PC-3 (cell line): ENCODE measurements around the gene TSPO. TPM values are rescaled to one million over a fixed set of nuclear protein-coding genes. Genes with fewer than 3 reads are reported as not detected.

Source experiments
- ATAC-seq: fragments of 200-7000 bp; cut with Tn5 transposase; 2 replicates; pipeline ENCODE4 v1.9.1; 2020; ENCODE audit warnings: mild to moderate bottlenecking, moderate library complexity
- BruUV-seq: library from RNA; stranded (reverse); fragments of 400-500 nt; replicated peaks from 2 replicates; lab custom pipeline; 2021; lab: Mats Ljungman, UMichigan
- CTCF ChIA-PET: fragments of 300-600 bp; sonication (Branson Sonifier 250); formaldehyde crosslinking; loops from one replicate; lab custom pipeline; 2022; ENCODE audit warnings: antibody characterized with exemption; lab: Charles Lee
- POLR2A ChIA-PET: fragments of 300-600 bp; sonication (Branson Sonifier 250); formaldehyde crosslinking; loops from one replicate; lab custom pipeline; 2022; ENCODE audit warnings: antibody characterized with exemption; ENCODE audit not compliant: unreplicated experiment; lab: Charles Lee
- DNase-seq: peaks from one replicate; pipeline ENCODE4 v3.0.0-alpha.2; 2015
- H2AFZ ChIP-seq: fragments of 300-600 bp; sonication (generic); 2 replicates; pipeline ENCODE4 v1.6.0; 2016; ENCODE audit warnings: antibody characterized with exemption, low read length
- H3F3A ChIP-seq: fragments of 300-600 bp; sonication (generic); one replicate; pipeline ENCODE4 v1.6.0; 2017; ENCODE audit warnings: antibody characterized with exemption, low read length, control low read depth, mild to moderate bottlenecking; ENCODE audit not compliant: unreplicated experiment
- H3K27ac ChIP-seq: fragments of 300-600 bp; sonication (generic); 2 replicates; pipeline ENCODE4 v1.5.1; 2016; ENCODE audit warnings: mild to moderate bottlenecking, low read length
- H3K27me3 ChIP-seq: fragments of 300-600 bp; sonication (generic); 2 replicates; pipeline ENCODE4 v1.6.1; 2016; ENCODE audit warnings: low read length, mixed read lengths
- H3K36me3 ChIP-seq: fragments of 300-600 bp; sonication (generic); 2 replicates; pipeline ENCODE4 v1.6.1; 2016; ENCODE audit warnings: low read depth, mixed run types, low read length, mixed read lengths
- H3K4me1 ChIP-seq: fragments of 300-600 bp; sonication (generic); 2 replicates; pipeline ENCODE4 v1.5.1; 2016; ENCODE audit warnings: low read length; ENCODE audit not compliant: insufficient read depth
- H3K4me2 ChIP-seq: fragments of 300-600 bp; sonication (generic); 2 replicates; pipeline ENCODE4 v1.6.0; 2016; ENCODE audit warnings: low read length
- H3K4me3 ChIP-seq: fragments of 300-600 bp; sonication (generic); 2 replicates; pipeline ENCODE4 v1.5.1; 2016; ENCODE audit warnings: mild to moderate bottlenecking, low read length, mixed read lengths
- H3K79me2 ChIP-seq: fragments of 300-600 bp; sonication (generic); 2 replicates; pipeline ENCODE4 v1.6.1; 2017; ENCODE audit warnings: low read length, mixed read lengths
- H3K9ac ChIP-seq: fragments of 300-600 bp; sonication (generic); 2 replicates; pipeline ENCODE4 v1.6.0; 2016; ENCODE audit warnings: mild to moderate bottlenecking, low read length
- H3K9me2 ChIP-seq: fragments of 300-600 bp; sonication (generic); replicated peaks from 2 replicates; pipeline ENCODE4 v1.6.1; 2016; ENCODE audit warnings: mixed run types, low read length, mixed read lengths
- H3K9me3 ChIP-seq: fragments of 300-600 bp; sonication (generic); 2 replicates; pipeline ENCODE4 v1.6.1; 2016; ENCODE audit warnings: low read length, mixed read lengths
- H4K20me1 ChIP-seq: fragments of 300-600 bp; sonication (generic); 2 replicates; pipeline ENCODE4 v1.6.1; 2016; ENCODE audit warnings: low read length, mixed read lengths
- EZH2 ChIP-seq: fragments of 300-600 bp; sonication (generic); IDR thresholded peaks from one replicate; pipeline ENCODE4 v1.6.1; 2017; ENCODE audit warnings: antibody characterized with exemption, mild to moderate bottlenecking, low read length; ENCODE audit not compliant: unreplicated experiment
- EZH2phosphoT487 ChIP-seq: fragments of 300-600 bp; sonication (generic); IDR thresholded peaks from 2 replicates; pipeline ENCODE4 v1.6.1; 2018; ENCODE audit warnings: mild to moderate bottlenecking, antibody characterized with exemption, low read length, borderline replicate concordance
- intact Hi-C: fragments of 100-400 bp; cut with micrococcal nuclease; formaldehyde crosslinking; loops from 2 replicates; pipeline ENCODE4 v1.9.0; 2023
- total RNA-seq: library from RNA; depleted of rRNA; stranded (reverse); fragments of >200 nt; gene quantifications from 2 replicates; pipeline ENCODE4 v1.2.3, GENCODE V29; 2014
- TF ChIP-seq, protein P1 (sequence below): fragments of 300-600 bp; sonication (generic); conservative IDR thresholded peaks from 2 replicates; pipeline ENCODE4 v1.5.1; 2017; ENCODE audit warnings: antibody characterized with exemption, low read depth, mild to moderate bottlenecking, low read length

Gene TSPO
- total RNA-seq, 1 experiment from 2014 or later: 349 TPM

DNA sequence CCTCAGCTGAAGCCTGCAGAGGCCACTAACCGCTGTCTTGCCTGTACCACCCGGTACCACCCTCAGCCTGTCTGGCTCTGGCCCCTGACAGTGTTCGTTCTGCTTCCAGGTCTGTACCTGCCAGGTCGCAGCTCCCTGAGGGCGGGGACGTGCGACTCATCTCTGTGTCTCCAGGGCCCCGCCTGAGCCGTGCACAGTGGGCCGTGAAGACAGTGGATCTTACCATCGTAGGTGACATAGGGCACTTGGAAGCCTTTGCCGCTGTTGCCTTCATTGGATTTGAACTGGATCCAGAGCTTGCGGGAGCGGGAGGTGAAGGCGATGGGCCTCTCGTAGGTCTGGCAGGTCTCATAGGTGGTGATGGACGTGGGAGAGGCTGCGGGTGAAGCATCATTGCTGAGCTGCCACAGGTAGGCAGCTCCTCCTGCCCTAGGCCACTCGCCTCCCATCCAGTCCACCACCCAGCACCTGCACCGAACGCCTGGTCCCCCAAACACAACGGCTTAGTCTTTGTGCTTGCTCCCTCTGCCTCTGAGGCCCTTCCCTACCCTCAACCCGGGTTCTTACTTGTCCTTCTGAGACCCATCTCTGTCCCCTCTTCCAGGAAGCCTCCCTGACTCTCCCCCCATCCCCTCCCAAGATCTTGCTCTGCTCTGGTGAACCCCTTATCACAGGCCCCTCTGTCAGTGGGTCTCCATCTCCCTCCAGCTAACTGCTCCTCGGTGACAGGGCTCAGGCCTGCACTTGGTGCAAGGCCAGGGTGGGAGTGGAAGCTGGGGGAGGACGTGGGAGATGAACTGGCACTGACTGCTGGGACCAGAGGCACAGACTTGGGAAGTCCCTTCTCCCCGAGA, 56.7 kb downstream of the TSPO start:
- Histone ChIP-seq H3K27ac (no peak overlapping the region), H3K79me2 (no peaks in the 10 kb centered on the region), H3K4me1 (no peaks in the 10 kb centered on the region), H2AFZ (no peak overlapping the region), H3F3A (no peaks in the 10 kb centered on the region), H3K9ac (no peak overlapping the region), H3K36me3 (no peaks in the 10 kb centered on the region), H4K20me1 (no peaks in the 10 kb centered on the region), H3K9me2 (no peaks in the 10 kb centered on the region), H3K4me3 (no peak overlapping the region), H3K9me3 (no peaks in the 10 kb centered on the region), H3K4me2 (no peak overlapping the region), H3K27me3 (no peaks in the 10 kb centered on the region)
- intact Hi-C loops: no loop called here
- ATAC-seq (no peak), DNase-seq (no peak)
- ChIA-PET CTCF (no interaction called here), POLR2A (no interaction called here)
- TF ChIP-seq EZH2phosphoT487 (no peak), EZH2 (no peak)
- TF ChIP-seq, protein P1, sequence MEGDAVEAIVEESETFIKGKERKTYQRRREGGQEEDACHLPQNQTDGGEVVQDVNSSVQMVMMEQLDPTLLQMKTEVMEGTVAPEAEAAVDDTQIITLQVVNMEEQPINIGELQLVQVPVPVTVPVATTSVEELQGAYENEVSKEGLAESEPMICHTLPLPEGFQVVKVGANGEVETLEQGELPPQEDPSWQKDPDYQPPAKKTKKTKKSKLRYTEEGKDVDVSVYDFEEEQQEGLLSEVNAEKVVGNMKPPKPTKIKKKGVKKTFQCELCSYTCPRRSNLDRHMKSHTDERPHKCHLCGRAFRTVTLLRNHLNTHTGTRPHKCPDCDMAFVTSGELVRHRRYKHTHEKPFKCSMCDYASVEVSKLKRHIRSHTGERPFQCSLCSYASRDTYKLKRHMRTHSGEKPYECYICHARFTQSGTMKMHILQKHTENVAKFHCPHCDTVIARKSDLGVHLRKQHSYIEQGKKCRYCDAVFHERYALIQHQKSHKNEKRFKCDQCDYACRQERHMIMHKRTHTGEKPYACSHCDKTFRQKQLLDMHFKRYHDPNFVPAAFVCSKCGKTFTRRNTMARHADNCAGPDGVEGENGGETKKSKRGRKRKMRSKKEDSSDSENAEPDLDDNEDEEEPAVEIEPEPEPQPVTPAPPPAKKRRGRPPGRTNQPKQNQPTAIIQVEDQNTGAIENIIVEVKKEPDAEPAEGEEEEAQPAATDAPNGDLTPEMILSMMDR: no peak
- BruUV-seq: no TSS peak

DNA sequence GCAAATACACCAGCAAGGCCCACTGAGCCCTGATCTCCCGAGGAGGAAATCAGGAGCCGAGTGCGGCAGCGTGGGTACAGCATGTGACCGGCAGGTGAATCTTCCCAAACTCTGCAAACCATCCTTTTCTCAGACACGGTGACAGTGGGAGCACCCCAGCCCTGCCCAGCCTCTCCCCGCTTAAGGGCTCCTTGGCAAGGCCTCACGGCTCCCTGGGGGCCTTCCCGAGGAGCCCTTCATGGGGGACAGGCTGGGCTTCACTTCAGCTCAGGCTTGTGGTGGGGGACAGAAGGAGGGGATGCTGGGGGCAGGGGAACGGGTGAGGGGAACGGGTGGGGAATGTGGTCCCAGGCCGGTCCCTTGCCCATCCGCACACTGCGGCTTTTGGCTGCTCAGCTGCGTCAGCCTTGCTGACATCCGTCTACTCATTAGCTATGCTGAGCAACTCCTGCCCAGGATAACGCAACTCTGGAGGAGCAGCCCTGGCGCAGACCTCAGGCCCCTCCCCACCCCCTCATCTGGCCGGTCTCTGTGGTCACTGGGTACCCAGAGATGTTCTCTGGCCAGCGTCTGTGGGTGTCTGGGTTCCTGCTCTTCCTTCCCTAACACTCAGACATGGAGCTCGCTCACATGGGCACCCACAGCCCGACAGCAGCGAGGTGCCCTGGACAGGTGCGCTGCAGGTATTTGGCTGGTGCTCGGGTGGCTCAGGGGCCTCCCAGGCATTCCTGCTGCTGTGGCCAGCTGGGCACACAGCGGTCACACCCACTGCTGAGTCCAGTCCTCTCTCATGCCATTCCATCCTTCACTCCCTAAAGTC, 57.6 kb downstream of the TSPO start:
- Histone ChIP-seq H3K27me3 (no peaks in the 10 kb centered on the region), H2AFZ (no peak overlapping the region), H3F3A (no peaks in the 10 kb centered on the region), H3K9me3 (no peaks in the 10 kb centered on the region), H3K4me1 (no peaks in the 10 kb centered on the region), H4K20me1 (no peaks in the 10 kb centered on the region), H3K36me3 (no peaks in the 10 kb centered on the region), H3K4me3 (no peak overlapping the region), H3K9ac (no peak overlapping the region), H3K79me2 (no peaks in the 10 kb centered on the region), H3K9me2 (no peaks in the 10 kb centered on the region), H3K27ac (no peak overlapping the region), H3K4me2 (no peak overlapping the region)
- DNase-seq (no peak), ATAC-seq (no peak)
- intact Hi-C loops: no loop called here
- no TSS peak for BruUV-seq
- ChIA-PET POLR2A (no interaction called here), CTCF (no interaction called here)
- no peak for TF ChIP-seq EZH2
- TF ChIP-seq, protein P1: no peak
- TF ChIP-seq EZH2phosphoT487: no peak

DNA sequence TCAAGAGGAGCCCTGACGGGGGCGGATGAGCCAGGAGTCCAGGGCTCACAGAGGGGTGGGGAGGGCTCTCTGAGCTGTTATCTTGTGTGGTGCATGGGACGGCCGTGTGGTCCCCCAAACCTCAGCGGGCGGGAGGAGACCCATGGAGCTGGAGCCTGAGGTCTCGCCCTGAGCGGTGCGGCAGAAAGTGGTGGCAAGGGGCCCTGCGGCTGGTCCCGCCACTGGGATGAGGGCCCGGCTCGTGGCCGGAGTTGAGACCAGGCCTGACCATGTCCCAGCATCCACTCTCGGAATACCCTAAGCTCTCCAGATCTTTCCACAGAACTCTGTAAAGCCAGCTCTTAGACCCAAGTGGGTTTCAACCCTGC, 58.1 kb downstream of the TSPO start:
- CTCF ChIA-PET: no interaction called here
- H3K4me2 ChIP-seq: no peak overlapping the region

More for the DNA sequence above, 58.1 kb downstream of the TSPO start:
- no peaks in the 10 kb centered on the region for H3K9me3 ChIP-seq
- no peak overlapping the region for H3K4me3 ChIP-seq
- no peaks in the 10 kb centered on the region for H3K27me3 ChIP-seq
- POLR2A ChIA-PET: no interaction called here
- H3K4me1 ChIP-seq: no peaks in the 10 kb centered on the region
- no peak overlapping the region for H2AFZ ChIP-seq
- intact Hi-C loops: no loop called here
- H3K27ac ChIP-seq: no peak overlapping the region
- no peak overlapping the region for H3K9ac ChIP-seq
- ATAC-seq: no peak
- TF ChIP-seq EZH2phosphoT487: no peak
- TF ChIP-seq, protein P1: no peak
- TF ChIP-seq EZH2: no peak
- no peaks in the 10 kb centered on the region for H3K9me2 ChIP-seq
- no peaks in the 10 kb centered on the region for H3F3A ChIP-seq
- no TSS peak for BruUV-seq
- H4K20me1 ChIP-seq: no peaks in the 10 kb centered on the region
- DNase-seq: no peak
- H3K36me3 ChIP-seq: no peaks in the 10 kb centered on the region
- H3K79me2 ChIP-seq: no peaks in the 10 kb centered on the region
